AML-193 (cell line): ENCODE results near the gene GSTA1.
"Not testable (repeated sequence)": the region's sequence is repeated elsewhere in the genome, so short reads cannot be mapped to it uniquely, and the experiment has no call there.

ENCODE experiments used
- DNase-seq, 2 experiments: peaks; one replicate each; lab custom pipeline; 2025; lab: John Stamatoyannopoulos, UW

The GSTA1 gene

DNA sequence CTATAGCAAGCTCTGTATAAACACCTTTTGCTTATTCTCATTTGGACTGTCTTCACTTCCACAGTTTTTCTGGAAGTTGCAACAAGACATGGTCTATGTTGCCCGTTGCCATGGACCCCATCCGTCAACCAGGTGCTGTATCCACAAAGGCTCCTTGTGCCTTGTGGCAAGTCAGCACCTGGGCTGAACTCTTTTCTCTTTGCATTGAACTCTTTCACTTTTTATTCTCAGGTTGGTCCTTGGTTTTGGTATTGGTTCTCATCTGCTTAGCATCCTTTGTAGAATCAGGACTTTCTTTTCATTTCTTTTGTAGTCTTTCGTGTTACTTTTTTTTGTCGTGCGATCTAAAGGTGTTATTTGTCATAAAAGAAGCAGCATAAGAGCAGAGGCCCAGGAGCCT, 5.0 kb upstream of the GSTA1 start:
- no peak for DNase-seq

DNA sequence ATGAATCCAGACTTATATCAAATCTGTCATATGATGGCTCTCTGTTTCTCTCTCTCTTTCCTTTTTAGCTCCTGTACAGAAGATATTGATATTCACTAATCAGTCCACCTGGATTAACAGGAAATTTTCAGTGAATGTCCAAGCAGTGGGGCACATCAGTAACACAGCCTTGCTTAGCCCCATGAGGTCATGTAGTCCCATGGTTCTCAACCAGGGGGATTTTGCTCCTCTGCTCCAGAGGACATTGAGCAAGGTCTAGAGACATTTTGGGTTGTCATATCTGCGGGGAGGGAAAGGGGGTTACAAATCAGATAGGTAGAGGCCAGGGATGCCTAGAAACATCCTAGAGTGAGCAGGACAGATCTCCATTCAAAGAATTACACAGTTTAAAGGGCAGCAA, 810 bp downstream of the GSTA1 start:
- DNase-seq: no peak

DNA sequence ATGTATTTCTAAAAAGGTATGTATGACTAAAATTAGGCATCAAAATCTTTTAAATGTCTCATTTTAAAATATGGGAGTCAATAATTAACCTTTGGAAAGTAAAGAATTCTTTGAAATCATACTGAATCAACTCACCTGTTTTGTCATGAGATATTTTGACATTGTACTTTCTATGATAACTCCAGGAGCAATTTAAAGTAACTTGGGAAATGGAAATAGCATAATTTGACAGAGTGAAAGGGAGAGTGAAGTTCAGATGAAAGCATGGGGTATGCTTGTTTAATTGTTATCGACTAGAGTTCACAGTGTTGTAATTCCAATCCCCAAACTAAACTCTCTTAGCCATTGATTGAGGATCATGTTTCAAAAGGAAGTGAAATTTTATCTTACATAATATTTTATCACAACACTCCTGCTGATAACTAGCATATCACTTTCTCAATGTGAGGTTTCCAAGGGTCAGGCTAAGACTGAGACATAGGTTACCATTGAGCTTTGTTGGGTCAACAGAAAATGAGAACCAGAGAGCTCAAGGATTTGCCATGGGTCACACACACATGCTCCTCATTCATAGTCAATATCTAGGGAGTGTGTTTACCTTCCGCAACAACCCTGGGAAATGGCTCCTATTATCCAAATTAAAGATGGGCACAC, 2.3 kb downstream of the GSTA1 start:
- DNase-seq: no peak

DNA sequence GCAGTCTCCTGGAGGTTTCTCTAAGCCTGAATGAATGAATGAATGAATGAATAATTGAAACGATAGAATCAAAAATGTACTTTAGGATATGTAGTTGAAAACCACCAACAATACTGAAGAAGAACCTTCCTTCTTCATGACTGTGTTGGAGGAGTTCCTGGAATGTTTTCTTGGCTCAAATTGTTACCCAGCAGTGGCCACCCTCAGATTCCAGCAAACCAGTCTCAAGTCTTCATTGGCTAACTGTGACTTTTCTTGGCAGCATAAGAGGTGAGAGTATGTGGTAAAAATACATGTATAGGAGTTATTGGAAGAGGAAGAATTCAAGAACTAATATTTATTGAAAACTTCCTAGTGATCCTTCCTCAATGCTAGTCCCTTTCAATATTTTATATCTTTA, 4.3 kb downstream of the GSTA1 start:
- not testable (repeated sequence) for DNase-seq

DNA sequence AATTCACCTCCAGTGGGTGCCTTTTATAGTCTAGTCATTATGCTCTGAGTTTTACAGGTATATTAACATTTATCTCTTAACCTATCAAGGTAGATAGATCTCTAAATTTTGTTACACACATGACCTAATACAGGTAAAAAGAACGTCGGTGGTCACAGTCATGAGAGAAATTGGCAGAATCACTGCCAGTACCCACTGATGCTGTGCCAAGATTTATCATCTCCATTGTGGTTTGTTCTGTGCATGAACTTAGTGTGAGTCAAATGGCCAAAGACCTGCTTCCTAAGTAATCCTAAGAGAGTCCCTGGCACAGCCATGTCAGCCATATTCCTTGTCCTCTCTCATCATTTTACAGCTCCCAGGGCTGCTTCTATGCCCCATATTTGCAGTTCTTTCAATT, 9.2 kb downstream of the GSTA1 start:
- DNase-seq: not testable (repeated sequence)

DNA sequence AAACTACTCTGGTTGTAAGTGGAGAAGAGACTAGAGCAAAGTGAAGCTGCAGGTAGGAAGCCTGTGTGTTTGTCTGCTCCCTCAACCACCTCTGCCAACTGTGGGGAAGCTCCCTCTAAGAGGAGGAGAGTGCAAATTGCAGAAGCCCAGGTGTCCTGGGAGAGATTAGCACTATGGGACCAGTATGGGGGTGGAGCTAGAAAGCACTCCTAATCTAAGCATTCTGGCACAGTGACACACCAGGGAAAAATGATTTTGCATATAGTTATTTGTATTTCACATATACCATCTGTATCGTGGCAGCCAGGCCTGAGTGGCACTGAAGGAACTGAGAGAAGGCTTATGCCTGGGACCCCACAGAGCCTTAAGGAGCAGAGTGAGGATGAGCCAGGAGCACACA, 12.8 kb downstream of the GSTA1 start:
- no peak for DNase-seq

DNA sequence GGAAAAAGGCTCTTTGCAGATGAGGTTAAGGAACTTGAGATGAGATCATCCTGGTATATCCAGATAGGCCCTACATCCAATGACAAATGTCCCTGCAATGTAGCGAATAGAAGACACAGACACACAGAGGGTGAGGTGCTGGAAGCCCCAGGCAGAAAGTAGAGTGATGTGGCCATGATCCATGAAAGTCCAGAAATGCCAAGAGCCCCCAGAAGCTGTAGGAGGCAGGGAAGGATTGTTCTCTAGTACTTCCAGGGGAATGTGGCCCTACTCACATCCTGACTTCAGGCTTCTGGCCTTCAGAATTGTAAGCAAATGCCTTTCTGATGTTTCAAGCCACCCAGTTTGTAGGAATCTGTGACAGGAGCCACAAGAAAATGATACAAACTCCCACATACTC, 14.0 kb downstream of the GSTA1 start:
- not testable (repeated sequence) for DNase-seq

DNA sequence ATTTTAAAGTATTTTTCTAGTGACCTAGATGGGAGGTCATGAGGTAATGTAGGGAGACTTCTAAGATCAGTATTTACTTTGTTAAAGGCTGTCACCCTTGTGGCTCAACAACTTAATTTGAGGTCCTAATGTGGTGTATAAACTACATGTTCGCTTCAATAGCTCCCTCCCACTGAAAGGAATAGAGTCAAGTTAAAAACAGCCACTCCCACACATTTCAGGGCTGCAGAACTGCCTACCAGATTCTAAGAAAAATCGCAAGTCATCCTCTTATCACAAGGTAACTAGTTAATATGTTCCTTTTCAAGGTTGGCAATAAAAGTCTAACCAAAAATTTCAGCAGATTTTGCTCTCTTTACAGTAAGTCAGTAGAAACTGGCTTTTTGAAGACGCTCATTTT, 15.1 kb downstream of the GSTA1 start:
- DNase-seq: no peak

DNA sequence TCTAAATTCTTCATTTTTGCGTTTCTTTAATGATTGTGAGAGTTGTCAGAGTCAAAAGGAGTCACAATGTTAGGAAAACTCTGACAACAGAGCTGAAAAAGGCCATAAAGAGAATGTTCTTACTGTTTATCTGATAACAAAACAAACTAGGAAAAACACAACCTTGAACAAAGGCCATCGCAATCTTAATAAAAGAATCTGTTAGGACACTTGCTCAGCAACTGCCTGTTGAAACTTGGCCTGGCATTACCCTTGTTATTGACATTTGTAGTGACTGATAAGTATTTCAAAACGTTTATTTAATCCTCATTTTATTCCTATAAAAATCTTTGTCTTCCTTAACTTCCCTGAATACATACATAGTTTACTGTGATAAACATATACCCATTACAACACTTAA, 15.7 kb downstream of the GSTA1 start:
- DNase-seq: no peak

DNA sequence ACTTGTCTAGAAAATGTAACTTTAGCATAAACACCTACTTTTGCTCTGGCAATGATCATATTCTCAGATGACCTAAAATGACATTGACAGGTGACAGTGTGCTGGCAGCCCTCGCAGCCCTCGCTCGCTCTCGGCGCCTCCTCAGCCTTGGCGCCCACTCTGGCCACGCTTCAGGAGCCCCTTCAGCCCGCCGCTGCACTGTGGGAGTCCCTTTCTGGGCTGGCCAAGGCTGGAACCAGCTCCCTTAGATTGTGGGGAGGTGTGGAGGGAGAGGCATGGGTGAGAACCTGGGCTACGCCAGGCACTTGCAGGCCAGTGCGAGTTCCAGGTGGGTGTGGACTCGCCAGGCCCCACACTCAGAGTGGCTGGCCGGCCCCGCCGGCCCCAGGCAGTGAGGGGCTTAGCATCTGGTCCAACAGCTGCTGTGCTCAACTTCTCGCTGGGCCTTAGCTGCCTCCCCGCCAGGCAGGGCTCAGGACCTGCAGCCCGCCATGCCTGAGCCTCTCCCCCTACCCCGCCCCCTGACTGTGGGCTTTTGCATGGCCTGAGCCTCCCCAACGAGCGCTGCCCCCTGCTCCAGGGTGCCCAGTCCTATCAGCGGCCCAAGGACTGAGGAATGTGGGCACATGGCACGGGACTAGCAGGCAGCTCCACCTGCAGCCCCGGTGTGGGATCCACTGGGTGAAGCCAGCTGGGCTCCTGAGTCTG, 17.2 kb downstream of the GSTA1 start:
- DNase-seq: no peak

DNA sequence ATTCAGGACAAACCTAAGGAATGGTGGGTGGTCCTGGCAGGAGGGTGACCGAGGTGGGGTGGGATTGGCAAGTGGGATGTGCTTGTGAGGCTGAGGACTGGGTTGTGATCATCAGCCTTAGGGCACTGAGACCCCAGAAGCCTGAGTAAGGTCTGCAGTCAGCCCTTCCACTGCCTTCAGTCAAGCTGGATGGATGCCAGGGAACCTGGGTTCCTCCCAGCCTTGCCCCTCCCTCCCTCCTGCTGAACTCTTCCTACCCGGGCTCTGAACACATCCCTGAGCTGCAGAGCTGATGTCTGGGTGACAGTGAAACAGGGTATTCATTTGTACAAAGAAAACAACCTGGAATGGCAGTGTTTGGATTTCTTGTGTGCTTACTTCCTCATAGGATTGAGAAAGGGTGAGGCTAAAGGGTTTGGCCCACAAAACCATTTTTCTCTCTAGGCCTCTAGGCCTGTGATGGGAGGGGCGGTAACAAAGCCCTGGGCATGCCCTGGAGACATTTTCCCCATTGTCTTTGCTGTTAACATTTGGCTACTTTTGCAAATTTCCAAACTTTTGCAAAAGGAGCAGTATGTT, 20.8 kb downstream of the GSTA1 start:
- not testable (repeated sequence) for DNase-seq

DNA sequence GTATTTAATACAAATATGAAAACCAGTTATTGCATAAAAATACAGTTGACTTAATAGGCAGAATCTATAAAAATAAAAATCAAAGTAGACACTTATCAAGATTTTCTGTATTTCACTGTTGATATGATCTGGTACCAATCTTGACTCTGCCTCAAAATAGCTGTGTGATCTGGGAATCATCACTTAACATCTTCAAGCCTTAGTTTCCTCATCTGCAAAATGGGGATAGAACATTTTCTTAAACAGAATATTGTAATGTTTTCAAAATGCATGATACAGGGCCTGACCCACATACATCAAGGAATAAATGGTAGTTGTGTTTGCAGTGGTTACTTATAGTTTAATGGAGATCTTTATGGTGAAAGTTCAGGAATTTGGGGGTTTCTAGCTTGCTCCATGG, 21.4 kb downstream of the GSTA1 start:
- DNase-seq: not testable (repeated sequence)

DNA sequence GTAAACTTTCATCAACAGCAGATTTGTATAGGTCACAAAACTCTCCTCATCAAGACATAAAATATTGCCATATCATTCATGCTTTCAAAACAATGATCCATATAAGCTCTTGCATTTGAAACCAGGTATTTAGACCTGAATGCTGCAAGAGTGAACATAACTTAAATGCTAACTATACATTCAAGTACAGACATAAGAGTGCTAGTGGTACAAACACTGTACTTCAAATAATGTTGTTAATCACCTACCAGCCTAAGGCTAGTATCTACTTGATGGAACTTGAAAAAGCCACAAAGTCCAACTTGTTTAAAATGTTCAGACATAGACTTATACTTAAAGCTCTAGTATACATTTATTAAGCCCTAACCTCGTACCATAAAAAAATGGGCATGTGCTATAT, 24.4 kb downstream of the GSTA1 start:
- no peak for DNase-seq

DNA sequence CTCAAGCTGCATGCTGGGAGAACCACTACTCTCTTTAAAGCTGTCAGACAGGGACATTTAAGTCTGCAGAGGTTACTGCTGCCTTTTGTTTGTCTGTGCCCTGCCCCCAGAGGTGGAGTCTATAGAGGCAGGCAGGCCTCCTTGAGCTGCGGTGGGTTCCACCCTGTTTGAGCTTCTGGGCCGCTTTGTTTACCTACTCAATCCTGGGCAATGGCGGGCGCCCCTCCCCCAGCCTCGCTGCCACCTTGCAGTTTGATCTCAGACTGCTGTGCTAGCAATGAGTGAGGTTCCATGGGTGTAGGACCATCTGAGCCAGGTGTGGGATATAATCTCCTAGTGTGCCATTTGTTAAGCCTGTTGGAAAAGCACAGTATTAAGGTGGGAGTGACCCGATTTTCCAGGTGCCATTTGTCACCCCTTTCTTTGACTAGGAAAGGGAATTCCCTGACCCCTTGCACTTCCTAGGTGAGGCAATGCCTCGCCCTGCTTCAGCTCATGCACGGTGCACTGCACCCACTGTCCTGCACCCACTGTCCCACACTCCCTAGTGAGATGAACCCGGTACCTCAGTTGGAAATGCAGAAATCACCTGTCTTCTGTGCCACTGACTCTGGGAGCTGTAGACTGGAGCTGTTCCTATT, 26.8 kb downstream of the GSTA1 start:
- not testable (repeated sequence) for DNase-seq

DNA sequence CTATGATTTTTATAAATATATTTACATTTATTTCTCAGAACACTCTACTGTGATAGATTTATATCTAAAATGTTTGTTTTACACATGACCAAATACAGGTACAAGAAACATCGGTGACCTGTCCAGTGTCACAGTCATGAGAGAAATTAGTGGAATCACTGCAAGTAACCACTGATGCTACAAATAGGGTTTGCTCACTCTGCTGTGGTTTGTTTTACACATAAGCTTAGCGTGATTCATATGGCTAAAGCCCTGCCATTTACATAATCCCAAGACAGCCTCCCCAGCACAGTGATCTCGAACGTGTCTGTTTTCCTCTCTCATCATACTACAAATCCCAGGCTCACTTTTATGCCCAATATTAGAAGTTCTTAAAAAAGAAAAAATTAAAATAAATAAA, 34.2 kb downstream of the GSTA1 start:
- not testable (repeated sequence) for DNase-seq

DNA sequence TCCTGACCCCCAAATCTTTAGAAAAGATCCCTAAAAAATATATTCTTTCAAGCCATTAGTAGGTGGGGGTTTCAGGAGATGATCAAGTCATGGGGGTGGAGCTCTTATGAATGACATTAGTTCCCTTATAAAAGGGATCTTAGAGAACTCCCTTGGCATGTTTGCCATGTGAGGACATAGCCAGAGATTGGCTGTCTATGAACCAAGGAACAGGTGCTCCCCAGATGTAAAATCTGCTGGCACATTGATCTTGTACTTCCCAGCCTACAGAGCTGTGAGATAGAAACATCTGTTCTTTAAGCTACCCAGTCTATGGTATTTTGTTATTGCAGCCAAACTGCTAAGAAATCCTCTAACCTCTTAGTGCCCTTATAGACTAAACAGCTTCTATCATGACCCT, 36.0 kb downstream of the GSTA1 start:
- not testable (repeated sequence) for DNase-seq

DNA sequence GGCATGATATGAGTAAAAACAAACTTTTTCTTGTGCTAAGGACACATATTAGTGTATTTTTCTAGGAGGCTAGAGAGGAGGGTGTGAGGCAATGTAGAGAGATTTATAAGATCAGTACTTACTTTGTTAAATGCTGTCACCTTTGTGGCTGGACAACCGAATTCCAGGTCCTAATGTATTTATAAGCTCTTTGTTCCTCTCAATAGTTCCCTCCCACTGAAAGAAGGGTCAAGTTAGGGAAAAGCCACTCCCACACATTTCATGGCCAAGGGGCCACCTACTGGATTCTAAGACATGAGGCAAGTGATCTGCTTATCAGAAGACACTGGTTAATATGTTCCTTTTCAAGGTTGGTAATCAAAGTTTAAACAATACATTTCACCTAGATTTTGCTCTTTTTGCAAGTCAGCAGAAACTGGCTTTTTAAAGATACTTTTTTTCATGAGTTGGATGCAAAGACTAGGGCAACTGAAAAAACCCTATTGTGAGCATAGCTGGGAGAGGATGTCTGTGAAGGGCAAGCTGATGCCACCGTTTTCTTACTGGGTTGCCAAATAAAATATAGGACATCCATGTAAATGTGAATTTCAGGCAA, 40.2 kb downstream of the GSTA1 start, which contains the start of gene GSTA2:
GSTA2 (minus strand) TSS at position 154 of the 595 bp plus-strand sequence. CDS start 5,528 bp downstream, outside the sequence.
- DNase-seq: not testable (repeated sequence)

DNA sequence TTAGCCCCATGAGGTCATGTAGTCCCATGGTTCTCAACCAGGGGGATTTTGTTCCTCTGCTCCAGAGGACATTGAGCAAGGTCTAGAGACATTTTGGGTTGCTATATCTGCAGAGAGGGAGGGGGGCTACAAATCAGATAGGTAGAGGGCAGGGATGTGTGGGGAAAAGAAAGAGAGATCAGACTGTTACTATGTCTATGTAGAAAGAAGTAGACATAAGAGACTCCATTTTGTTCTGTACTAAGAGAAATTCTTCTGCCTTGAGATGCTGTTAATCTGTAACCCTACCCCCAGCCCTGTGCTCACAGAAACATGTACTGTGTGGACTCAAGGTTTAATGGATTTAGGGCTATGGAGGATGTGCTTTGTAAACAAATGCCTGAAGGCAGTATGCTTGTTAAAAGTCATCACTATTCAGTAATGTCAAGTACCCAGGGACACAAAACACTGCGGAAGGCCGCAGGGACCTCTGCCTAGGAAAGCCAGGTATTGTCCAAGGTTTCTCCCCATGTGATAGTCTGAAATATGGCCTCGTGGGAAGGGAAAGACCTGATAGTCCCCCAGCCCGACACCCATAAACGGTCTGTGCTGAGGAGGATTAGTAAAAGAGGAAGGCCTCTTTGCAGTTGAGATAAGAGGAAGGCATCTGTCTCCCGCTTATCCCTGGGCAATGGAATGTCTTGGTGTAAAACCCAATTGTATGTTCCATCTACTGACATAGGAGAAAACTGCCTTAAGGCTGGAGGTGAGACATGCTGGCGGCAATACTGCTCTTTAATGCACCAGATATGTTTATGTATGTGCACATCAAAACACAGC, 41.7 kb downstream of the GSTA1 start:
- DNase-seq: not testable (repeated sequence)

DNA sequence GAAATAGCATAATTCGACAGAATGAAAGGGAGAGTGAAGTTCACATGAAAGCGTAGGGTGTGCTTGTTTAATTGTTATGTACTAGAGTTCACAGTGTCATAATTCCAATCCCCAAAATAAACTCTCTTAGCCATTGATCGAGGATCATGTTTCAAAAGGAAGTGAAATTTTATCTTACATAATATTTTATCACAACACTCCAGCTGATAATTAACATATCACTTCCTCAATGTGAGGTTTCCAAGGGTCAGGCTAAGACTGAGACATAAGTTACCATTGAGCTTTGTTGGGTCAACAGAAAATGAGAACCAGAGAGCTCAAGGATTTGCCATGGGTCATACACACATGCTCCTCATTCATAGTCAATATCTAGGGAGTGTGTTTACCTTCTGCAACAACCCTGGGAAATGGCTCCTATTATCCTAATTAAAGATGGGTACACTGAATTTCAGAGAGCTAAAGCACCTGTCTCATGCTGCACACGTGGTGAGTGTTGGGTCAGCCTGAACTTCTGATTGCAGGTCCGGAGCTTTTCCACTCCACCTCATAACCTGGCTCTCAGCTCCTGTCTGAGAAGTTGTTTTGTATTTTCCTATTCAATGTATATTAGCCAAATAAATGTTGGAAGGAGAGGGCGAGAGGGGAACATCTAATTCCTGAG, 43.4 kb downstream of the GSTA1 start:
- DNase-seq: no peak

DNA sequence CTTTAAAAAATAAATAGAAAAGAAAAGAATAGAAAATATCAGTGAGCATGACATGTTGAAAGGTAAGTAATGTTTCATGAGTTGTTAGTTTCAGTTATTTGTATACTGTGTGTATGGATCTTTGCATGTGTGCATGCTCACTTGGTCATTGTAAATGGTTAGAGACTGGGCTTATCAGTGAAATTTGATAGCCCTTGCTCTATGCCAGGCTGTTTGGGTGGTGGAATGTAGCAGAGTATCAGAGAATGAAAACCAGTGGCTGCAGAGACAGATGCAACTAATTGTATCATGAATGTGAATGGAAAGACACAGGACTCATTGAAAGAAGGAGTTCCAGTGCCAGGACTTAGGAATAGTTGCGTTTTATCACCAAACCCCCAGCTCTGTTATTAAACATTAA, 44.5 kb downstream of the GSTA1 start:
- DNase-seq: no peak
